NCI-H226 (cell line): ENCODE results near the gene RPL10L.

Experiments used
- DNase-seq: peaks from one replicate; pipeline ENCODE4 v3.0.0-alpha.2; 2015

The RPL10L gene

GRCh38 chr14:46651526-46652144, at the start of gene RPL10L:
Gene RPL10L, minus strand, starts transcription at chr14:46651781. Its CDS starts 45 bp downstream, at chr14:46651736.
- DNase-seq: no peak

GRCh38 chr14:46691819-46692218, 40.2 kb upstream of the RPL10L start:
- DNase-seq: no peak

- DNase-seq: no peak
These were observed 35.1 kb upstream of the RPL10L start for GRCh38 chr14:46686652-46687051.

GRCh38 chr14:46672128-46672527, 20.5 kb upstream of the RPL10L start:
- no peak for DNase-seq

GRCh38 chr14:46663382-46663781, 11.8 kb upstream of the RPL10L start:
- DNase-seq: no peak

GRCh38 chr14:46661728-46662127, 10.1 kb upstream of the RPL10L start:
- no peak for DNase-seq

- DNase-seq: no peak
These were observed 1.6 kb upstream of the RPL10L start for GRCh38 chr14:46653031-46653755.

- no peak for DNase-seq
These were observed 4.8 kb downstream of the RPL10L start for GRCh38 chr14:46646796-46647195.

- DNase-seq: no peak
These were observed 24.7 kb downstream of the RPL10L start for GRCh38 chr14:46626876-46627275.
